HG03095 (cell line): ENCODE measurements around the gene ADISSP.

Experiments used
- ATAC-seq: cut with Tn5 transposase; IDR thresholded peaks from one replicate; pipeline ENCODE4 v1.9.1; 2021; ENCODE audit warnings: moderate library complexity; ENCODE audit not compliant: unreplicated experiment

Gene ADISSP

GRCh38 chr20:3739926-3740451 is 27.6 kb downstream of the ADISSP start:
- ATAC-seq = no peak

GRCh38 chr20:3739054-3739925 is 28.3 kb downstream of the ADISSP start:
- no peak for ATAC-seq

- no peak for ATAC-seq
Observed at GRCh38 chr20:3738111-3739053, 29.2 kb downstream of the ADISSP start.

- no peak for ATAC-seq
Observed at GRCh38 chr20:3735768-3736167, 31.8 kb downstream of the ADISSP start.

- no peak for ATAC-seq
Observed at GRCh38 chr20:3734111-3734843, 33.3 kb downstream of the ADISSP start.

GRCh38 chr20:3733119-3733995 is 34.2 kb downstream of the ADISSP start:
- ATAC-seq = no peak

- no peak for ATAC-seq
Observed at GRCh38 chr20:3732327-3733118, 35.0 kb downstream of the ADISSP start, which contains the start of gene HSPA12B. TSS of gene HSPA12B (plus strand) at chr20:3732685. CDS start at chr20:3738675, 5,990 bp downstream.

GRCh38 chr20:3731944-3732326 is 35.6 kb downstream of the ADISSP start:
- no peak for ATAC-seq

- no peak for ATAC-seq
Observed at GRCh38 chr20:3730803-3731672, 36.5 kb downstream of the ADISSP start.

- no peak for ATAC-seq
Observed at GRCh38 chr20:3729811-3730540, 37.6 kb downstream of the ADISSP start.

GRCh38 chr20:3729378-3729777 is 38.2 kb downstream of the ADISSP start:
- ATAC-seq = no peak

GRCh38 chr20:3728876-3729275 is 38.7 kb downstream of the ADISSP start:
- no peak for ATAC-seq

GRCh38 chr20:3728354-3728753 is 39.2 kb downstream of the ADISSP start:
- ATAC-seq = no peak

GRCh38 chr20:3727401-3728021 is 40.0 kb downstream of the ADISSP start:
- no peak for ATAC-seq

GRCh38 chr20:3724356-3724755 is 43.2 kb downstream of the ADISSP start:
- no peak for ATAC-seq

- no peak for ATAC-seq
Observed at GRCh38 chr20:3723284-3723683, 44.3 kb downstream of the ADISSP start.

GRCh38 chr20:3721912-3722311 is 45.6 kb downstream of the ADISSP start:
- ATAC-seq = no peak
